ENCODE measurements around the gene MGAT3.

MGAT3 gene

GRCh38 chr22:39457556-39458443 lies 988 bp downstream of the MGAT3 start:
- TF ChIP-seq EZH2phosphoT487 (IDR thresholded peaks at IDR 0.05; ENCODE audit: borderline replicate concordance) (no peak), CTCF (conservative IDR thresholded peaks at IDR 0.05; ENCODE audit: low read length) (no peak)
- Histone ChIP-seq H3K27me3 (ENCODE audit: insufficient read depth, low read length, poor library complexity, severe bottlenecking) (no peaks in the 10 kb centered on the region), H2AFZ (ENCODE audit: low read length) (no peak overlapping the region), H3K4me3 (ENCODE audit: low read length, poor library complexity, severe bottlenecking) (peak overlapping the region; percentile 40), H3K36me3 (ENCODE audit: insufficient read depth, low read length) (no peaks in the 10 kb centered on the region), H3K9me3 (ENCODE audit: insufficient read depth, low read depth, low read length) (no peaks in the 10 kb centered on the region), H3K9me2 (replicated peaks; ENCODE audit: low read depth, low read length) (no peaks in the 10 kb centered on the region), H4K20me1 (ENCODE audit: insufficient read depth, low read length, poor library complexity, severe bottlenecking) (no peaks in the 10 kb centered on the region), H3F3A (ENCODE audit: low read depth) (no peaks in the 10 kb centered on the region), H3K9ac (ENCODE audit: low read depth, low read length, poor library complexity, severe bottlenecking) (no peak overlapping the region), H3K4me2 (ENCODE audit: low read depth, low read length, poor library complexity, severe bottlenecking) (peak overlapping the region; percentile 32), H3K4me1 (ENCODE audit: insufficient read depth, low read length, poor library complexity, severe bottlenecking) (peaks cover 25% of the 10 kb centered on the region), H3K79me2 (ENCODE audit: insufficient read depth, low read length) (peaks cover 9% of the 10 kb centered on the region; the same call in 1 of the 2 replicates)

GRCh38 chr22:39458444-39459083 lies 1.8 kb downstream of the MGAT3 start:
- Histone ChIP-seq H3K9ac (ENCODE audit: low read depth, low read length, poor library complexity, severe bottlenecking) (no peak overlapping the region), H2AFZ (ENCODE audit: low read length) (no peak overlapping the region), H3K79me2 (ENCODE audit: insufficient read depth, low read length) (peaks cover 8% of the 10 kb centered on the region; the same call in 1 of the 2 replicates), H4K20me1 (ENCODE audit: insufficient read depth, low read length, poor library complexity, severe bottlenecking) (no peaks in the 10 kb centered on the region), H3K4me1 (ENCODE audit: insufficient read depth, low read length, poor library complexity, severe bottlenecking) (peaks cover 22% of the 10 kb centered on the region), H3F3A (ENCODE audit: low read depth) (no peaks in the 10 kb centered on the region), H3K27me3 (ENCODE audit: insufficient read depth, low read length, poor library complexity, severe bottlenecking) (no peaks in the 10 kb centered on the region), H3K4me2 (ENCODE audit: low read depth, low read length, poor library complexity, severe bottlenecking) (peak overlapping the region; percentile 32), H3K4me3 (ENCODE audit: low read length, poor library complexity, severe bottlenecking) (no peak overlapping the region), H3K9me2 (replicated peaks; ENCODE audit: low read depth, low read length) (no peaks in the 10 kb centered on the region), H3K36me3 (ENCODE audit: insufficient read depth, low read length) (no peaks in the 10 kb centered on the region), H3K9me3 (ENCODE audit: insufficient read depth, low read depth, low read length) (no peaks in the 10 kb centered on the region)
- TF ChIP-seq EZH2phosphoT487 (IDR thresholded peaks at IDR 0.05; ENCODE audit: borderline replicate concordance) (no peak), CTCF (conservative IDR thresholded peaks at IDR 0.05; ENCODE audit: low read length) (no peak)

DNA sequence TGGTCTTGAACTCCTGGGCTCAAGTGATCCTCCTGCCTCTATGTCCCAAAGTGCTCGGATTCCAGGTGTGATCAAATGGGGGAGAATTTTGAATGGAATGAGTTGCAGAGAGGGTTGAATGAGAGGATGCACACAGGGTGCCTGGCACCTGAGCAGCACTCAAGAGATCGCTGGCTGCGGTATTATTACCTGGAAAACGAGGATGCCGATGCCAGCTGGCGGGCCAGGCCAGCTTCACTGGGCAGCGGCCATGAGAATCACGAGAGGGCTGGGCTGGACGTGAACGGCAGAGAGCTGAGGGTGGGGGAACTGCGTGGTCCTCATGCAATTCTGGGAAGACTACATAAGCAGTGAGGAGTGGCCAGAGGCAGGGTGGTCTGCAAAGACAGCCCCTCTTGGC lies 2.9 kb downstream of the MGAT3 start:
- no peaks in the 10 kb centered on the region for H3K36me3 ChIP-seq (ENCODE audit: insufficient read depth, low read length)
- H3K9ac ChIP-seq (ENCODE audit: low read depth, low read length, poor library complexity, severe bottlenecking): no peak overlapping the region
- no peak overlapping the region for H3K4me3 ChIP-seq (ENCODE audit: low read length, poor library complexity, severe bottlenecking)
- H2AFZ ChIP-seq (ENCODE audit: low read length): no peak overlapping the region
- peaks cover 8% of the 10 kb centered on the region; the same call in 1 of the 2 replicates for H3K79me2 ChIP-seq (ENCODE audit: insufficient read depth, low read length)
- no peaks in the 10 kb centered on the region for H3K27me3 ChIP-seq (ENCODE audit: insufficient read depth, low read length, poor library complexity, severe bottlenecking)
- H3K9me3 ChIP-seq (ENCODE audit: insufficient read depth, low read depth, low read length): no peaks in the 10 kb centered on the region
- no peaks in the 10 kb centered on the region for H4K20me1 ChIP-seq (ENCODE audit: insufficient read depth, low read length, poor library complexity, severe bottlenecking)
- TF ChIP-seq EZH2phosphoT487 (IDR thresholded peaks at IDR 0.05; ENCODE audit: borderline replicate concordance) (no peak), CTCF (conservative IDR thresholded peaks at IDR 0.05; ENCODE audit: low read length) (no peak)
- H3K4me1 ChIP-seq (ENCODE audit: insufficient read depth, low read length, poor library complexity, severe bottlenecking): peaks cover 14% of the 10 kb centered on the region
- H3K4me2 ChIP-seq (ENCODE audit: low read depth, low read length, poor library complexity, severe bottlenecking): no peak overlapping the region
- no peaks in the 10 kb centered on the region for H3F3A ChIP-seq (ENCODE audit: low read depth)
- no peaks in the 10 kb centered on the region for H3K9me2 ChIP-seq (replicated peaks; ENCODE audit: low read depth, low read length)
